ENCODE results near the gene GLB1L2.

GLB1L2 gene

DNA sequence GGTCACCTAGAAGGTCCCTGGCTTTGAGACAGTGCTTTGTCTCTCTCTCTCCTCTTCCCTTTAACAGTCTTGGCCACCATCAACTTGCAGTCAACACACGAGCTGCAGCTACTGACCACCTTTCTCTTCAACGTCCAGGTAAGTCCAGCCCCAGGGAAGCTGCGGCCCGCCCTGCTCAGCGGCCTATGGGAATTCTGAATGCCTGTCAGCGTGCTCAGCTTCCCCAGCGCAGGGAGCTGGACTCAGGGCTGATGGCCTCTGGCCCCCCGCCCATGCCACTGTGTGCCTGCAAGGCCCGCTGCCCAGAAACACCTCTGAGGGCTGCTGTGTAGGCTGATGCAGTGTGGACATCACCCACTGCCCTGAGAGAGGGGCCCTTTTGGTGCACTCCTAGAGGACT lies 32.5 kb downstream of the GLB1L2 start:
- DNase-seq (ENCODE audit: low read depth), result no peak
- no peak overlapping the region for H3K4me3 ChIP-seq (ENCODE audit: low read depth, low read length)
- TF ChIP-seq, protein P1, sequence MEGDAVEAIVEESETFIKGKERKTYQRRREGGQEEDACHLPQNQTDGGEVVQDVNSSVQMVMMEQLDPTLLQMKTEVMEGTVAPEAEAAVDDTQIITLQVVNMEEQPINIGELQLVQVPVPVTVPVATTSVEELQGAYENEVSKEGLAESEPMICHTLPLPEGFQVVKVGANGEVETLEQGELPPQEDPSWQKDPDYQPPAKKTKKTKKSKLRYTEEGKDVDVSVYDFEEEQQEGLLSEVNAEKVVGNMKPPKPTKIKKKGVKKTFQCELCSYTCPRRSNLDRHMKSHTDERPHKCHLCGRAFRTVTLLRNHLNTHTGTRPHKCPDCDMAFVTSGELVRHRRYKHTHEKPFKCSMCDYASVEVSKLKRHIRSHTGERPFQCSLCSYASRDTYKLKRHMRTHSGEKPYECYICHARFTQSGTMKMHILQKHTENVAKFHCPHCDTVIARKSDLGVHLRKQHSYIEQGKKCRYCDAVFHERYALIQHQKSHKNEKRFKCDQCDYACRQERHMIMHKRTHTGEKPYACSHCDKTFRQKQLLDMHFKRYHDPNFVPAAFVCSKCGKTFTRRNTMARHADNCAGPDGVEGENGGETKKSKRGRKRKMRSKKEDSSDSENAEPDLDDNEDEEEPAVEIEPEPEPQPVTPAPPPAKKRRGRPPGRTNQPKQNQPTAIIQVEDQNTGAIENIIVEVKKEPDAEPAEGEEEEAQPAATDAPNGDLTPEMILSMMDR (IDR thresholded peaks at IDR 0.05; ENCODE audit: low read depth, low read length), result no peak
- TF ChIP-seq POLR2A (IDR thresholded peaks at IDR 0.05; ENCODE audit: extremely low read depth, insufficient read length) (no peak), MYC (IDR thresholded peaks at IDR 0.05; ENCODE audit: low read depth, low read length) (no peak), MAX (IDR thresholded peaks at IDR 0.05; ENCODE audit: low read depth, low read length) (no peak)

DNA sequence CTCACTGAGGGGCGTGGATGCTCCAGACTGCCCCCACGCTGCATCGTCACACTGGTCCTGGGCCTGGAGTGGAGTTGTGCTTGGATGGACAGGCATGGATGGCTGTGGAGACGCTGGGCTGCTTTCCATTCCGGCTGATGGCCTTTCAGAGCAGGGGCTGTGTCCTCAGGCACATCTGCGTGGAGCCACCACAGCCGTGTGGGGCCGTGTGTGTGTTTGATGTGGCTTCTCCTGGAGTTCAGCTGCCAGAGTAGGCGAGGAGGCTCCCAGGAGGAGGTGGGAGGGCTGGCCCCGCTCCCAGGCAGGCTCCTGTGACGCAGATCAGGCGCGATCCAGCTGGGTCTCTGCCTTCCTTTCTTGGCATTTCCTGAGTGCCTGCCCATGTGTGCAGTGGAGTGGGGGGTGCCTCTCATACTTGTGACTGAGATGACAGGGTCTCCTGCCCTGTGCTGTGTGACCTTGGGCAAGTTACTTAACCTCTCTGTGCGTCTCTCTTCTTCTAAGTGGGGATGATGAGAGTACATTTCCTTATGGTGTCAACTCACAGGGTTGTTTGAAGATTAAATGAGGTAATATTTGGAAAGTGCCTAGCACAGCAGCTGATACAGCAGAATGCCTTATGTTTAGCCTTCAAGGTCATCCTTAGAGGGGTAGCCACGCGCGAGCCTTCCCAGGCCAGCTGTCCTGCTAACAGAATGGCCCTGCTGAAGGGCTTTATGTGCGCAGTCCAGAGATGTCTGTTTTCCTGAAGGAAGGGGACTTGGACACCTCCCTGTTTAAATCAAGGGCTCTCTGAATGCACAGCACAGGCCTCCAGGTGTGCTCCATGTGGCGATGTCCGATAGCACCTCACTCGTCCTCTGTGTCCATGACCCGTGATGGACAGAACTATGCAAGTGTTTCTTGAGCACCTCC lies 33.5 kb downstream of the GLB1L2 start:
- no peak for DNase-seq (ENCODE audit: low read depth)
- TF ChIP-seq, protein P1 (IDR thresholded peaks at IDR 0.05; ENCODE audit: low read depth, low read length), result no peak
- TF ChIP-seq MAX (IDR thresholded peaks at IDR 0.05; ENCODE audit: low read depth, low read length) (no peak), POLR2A (IDR thresholded peaks at IDR 0.05; ENCODE audit: extremely low read depth, insufficient read length) (no peak), MYC (IDR thresholded peaks at IDR 0.05; ENCODE audit: low read depth, low read length) (no peak)
- H3K4me3 ChIP-seq (ENCODE audit: low read depth, low read length), result no peak overlapping the region

- DNase-seq (ENCODE audit: low read depth), result no peak
- H3K4me3 ChIP-seq (ENCODE audit: low read depth, low read length), result no peak overlapping the region
- no peak for TF ChIP-seq MAX (IDR thresholded peaks at IDR 0.05; ENCODE audit: low read depth, low read length)
- TF ChIP-seq, protein P1 (IDR thresholded peaks at IDR 0.05; ENCODE audit: low read depth, low read length), result no peak
- TF ChIP-seq POLR2A (IDR thresholded peaks at IDR 0.05; ENCODE audit: extremely low read depth, insufficient read length), result no peak
Measured at GRCh38 chr11:134366254-134366653, 34.5 kb downstream of the GLB1L2 start.

GRCh38 chr11:134367781-134368180 lies 36.0 kb downstream of the GLB1L2 start:
- TF ChIP-seq MAX (IDR thresholded peaks at IDR 0.05; ENCODE audit: low read depth, low read length), result no peak
- no peak for TF ChIP-seq MYC (IDR thresholded peaks at IDR 0.05; ENCODE audit: low read depth, low read length)
- TF ChIP-seq, protein P1 (IDR thresholded peaks at IDR 0.05; ENCODE audit: low read depth, low read length), result no peak
- H3K4me3 ChIP-seq (ENCODE audit: low read depth, low read length), result no peak overlapping the region
- no peak for DNase-seq (ENCODE audit: low read depth)

DNA sequence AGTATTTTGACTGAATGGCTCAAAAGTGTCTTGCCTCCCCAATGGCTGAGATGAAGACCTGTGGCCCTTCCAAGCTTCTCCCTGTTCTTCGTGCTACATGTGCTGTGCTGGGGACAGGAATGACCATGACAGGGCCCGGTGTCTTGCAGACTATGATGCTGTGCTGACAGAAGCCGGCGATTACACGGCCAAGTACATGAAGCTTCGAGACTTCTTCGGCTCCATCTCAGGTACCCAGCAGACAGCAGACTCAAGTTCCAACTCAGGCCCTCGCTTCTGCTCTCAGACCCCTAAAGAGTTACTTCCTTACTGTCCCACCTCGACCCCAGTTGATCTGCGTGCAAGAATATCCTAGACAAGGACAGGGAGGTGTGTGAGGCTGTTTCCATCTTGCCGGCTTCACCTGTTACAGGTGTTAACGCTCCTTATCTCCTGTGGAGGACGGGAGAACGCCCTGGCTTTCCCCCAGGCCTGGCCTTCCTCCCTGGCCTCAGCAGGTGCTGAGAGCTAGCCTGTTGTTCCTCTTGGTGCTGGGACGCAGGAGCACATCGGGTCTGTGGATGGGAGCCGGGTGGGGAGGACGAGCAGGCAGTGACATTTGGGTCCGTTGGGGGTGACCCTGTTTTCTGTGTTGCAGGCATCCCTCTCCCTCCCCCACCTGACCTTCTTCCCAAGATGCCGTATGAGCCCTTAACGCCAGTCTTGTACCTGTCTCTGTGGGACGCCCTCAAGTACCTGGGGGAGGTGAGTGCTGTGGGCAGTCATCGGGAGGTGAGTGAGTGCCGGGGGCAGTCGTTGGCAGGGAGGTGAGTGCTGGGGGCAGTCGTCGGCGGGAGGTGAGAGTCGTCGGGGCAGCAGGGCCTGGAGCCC lies 38.1 kb downstream of the GLB1L2 start:
- no peak overlapping the region for H3K4me3 ChIP-seq (ENCODE audit: low read depth, low read length)
- no peak for DNase-seq (ENCODE audit: low read depth)
- TF ChIP-seq MYC (IDR thresholded peaks at IDR 0.05; ENCODE audit: low read depth, low read length) (no peak), MAX (IDR thresholded peaks at IDR 0.05; ENCODE audit: low read depth, low read length) (no peak), POLR2A (IDR thresholded peaks at IDR 0.05; ENCODE audit: extremely low read depth, insufficient read length) (no peak)
- TF ChIP-seq, protein P1 (IDR thresholded peaks at IDR 0.05; ENCODE audit: low read depth, low read length), result no peak

Measured in NB4 (cell line).